Neural cell (in vitro differentiated cells): Measurements from ENCODE around the gene CCNA2. TPM values are rescaled to one million over a fixed set of nuclear protein-coding genes. Genes with fewer than 3 reads are reported as not detected.

ENCODE experiments used
- H2AFZ ChIP-seq: fragments of 200-600, 300-800 bp; sonication (generic), shearing (Covaris generic); 2 replicates; pipeline ENCODE4 v1.6.0; 2014; ENCODE audit warnings: low read depth, mild to moderate bottlenecking, antibody characterized with exemption, low read length, moderate library complexity
- H3F3A ChIP-seq: fragments of 200-600 bp; shearing (Covaris generic); 2 replicates; pipeline ENCODE4 v1.6.1; 2016; ENCODE audit warnings: mild to moderate bottlenecking, moderate library complexity, mixed read lengths, antibody characterized with exemption, low read length; ENCODE audit not compliant: insufficient read depth, poor library complexity, severe bottlenecking
- H3K27ac ChIP-seq: fragments of 200-600, 300-800 bp; sonication (generic), shearing (Covaris generic); 2 replicates; pipeline ENCODE4 v1.5.1; 2014; ENCODE audit warnings: mild to moderate bottlenecking, low read length, moderate library complexity
- H3K27me3 ChIP-seq: fragments of 300-800, 200-600 bp; sonication (generic), shearing (Covaris generic); 2 replicates; pipeline ENCODE4 v1.6.0; 2014; ENCODE audit warnings: mild to moderate bottlenecking, low read depth, low read length, moderate library complexity; ENCODE audit not compliant: insufficient read depth
- H3K36me3 ChIP-seq: fragments of 300-800, 200-600 bp; sonication (generic), shearing (Covaris generic); 2 replicates; pipeline ENCODE4 v1.5.1; 2014; ENCODE audit warnings: mild to moderate bottlenecking, antibody characterized with exemption, low read length, moderate library complexity; ENCODE audit not compliant: insufficient read depth
- H3K4me2 ChIP-seq: fragments of 300-800, 200-600 bp; sonication (generic), shearing (Covaris generic); 2 replicates; pipeline ENCODE4 v1.6.0; 2014; ENCODE audit warnings: mild to moderate bottlenecking, low read length
- H3K4me3 ChIP-seq: fragments of 300-800, 200-600 bp; sonication (generic), shearing (Covaris generic); 2 replicates; pipeline ENCODE4 v1.5.1; 2014; ENCODE audit warnings: mild to moderate bottlenecking, low read length, moderate library complexity
- H3K79me2 ChIP-seq: fragments of 200-600 bp; shearing (Covaris generic); replicated peaks from 2 replicates; pipeline ENCODE4 v1.6.0; 2014; ENCODE audit warnings: mild to moderate bottlenecking, low read length, moderate library complexity; ENCODE audit not compliant: insufficient read depth
- H3K9ac ChIP-seq: fragments of 300-800, 200-600 bp; sonication (generic), shearing (Covaris generic); 2 replicates; pipeline ENCODE4 v1.6.1; 2016; ENCODE audit warnings: mild to moderate bottlenecking, low read length, mixed read lengths
- H3K9me2 ChIP-seq: fragments of 200-600 bp; shearing (Covaris generic); 2 replicates; pipeline ENCODE4 v1.6.1; 2016; ENCODE audit warnings: mild to moderate bottlenecking, low read length, mixed read lengths; ENCODE audit not compliant: insufficient read depth
- H3K9me3 ChIP-seq: fragments of 200-600, 300-800 bp; sonication (generic), shearing (Covaris generic); 2 replicates; pipeline ENCODE4 v1.6.1; 2016; ENCODE audit warnings: mild to moderate bottlenecking, mixed run types, low read length, moderate library complexity, mixed read lengths
- H4K20me1 ChIP-seq: fragments of 200-600 bp; shearing (Covaris generic); 2 replicates; pipeline ENCODE4 v1.6.1; 2016; ENCODE audit warnings: mild to moderate bottlenecking, mixed run types; ENCODE audit not compliant: insufficient read depth
- CTCF ChIP-seq: fragments of 450-650 bp; IDR thresholded peaks from 2 replicates; pipeline ENCODE4 v1.5.1; 2014; ENCODE audit warnings: antibody characterized with exemption, mild to moderate bottlenecking, moderate library complexity; ENCODE audit not compliant: poor library complexity, severe bottlenecking
- EP300 ChIP-seq: fragments of 450-650 bp; conservative IDR thresholded peaks from 2 replicates; pipeline ENCODE4 v1.6.1; 2014; ENCODE audit warnings: antibody characterized with exemption, mild to moderate bottlenecking, moderate library complexity; ENCODE audit not compliant: poor library complexity, severe bottlenecking
- EZH2 ChIP-seq: fragments of 200-600, 300-800 bp; shearing (Covaris generic), sonication (generic); IDR thresholded peaks from 2 replicates; pipeline ENCODE4 v1.6.1; 2014; ENCODE audit warnings: antibody characterized with exemption, low read length, borderline replicate concordance, mild to moderate bottlenecking; ENCODE audit not compliant: insufficient read depth, poor library complexity, severe bottlenecking
- MXI1 ChIP-seq: fragments of 450-650 bp; conservative IDR thresholded peaks from 2 replicates; pipeline ENCODE4 v1.6.1; 2014; ENCODE audit warnings: antibody characterized with exemption, mild to moderate bottlenecking; ENCODE audit not compliant: poor library complexity, severe bottlenecking
- POLR2AphosphoS5 ChIP-seq: IDR thresholded peaks from 2 replicates; pipeline ENCODE4 v1.6.1; 2012
- RAD21 ChIP-seq: fragments of 450-650 bp; conservative IDR thresholded peaks from 2 replicates; pipeline ENCODE4 v1.6.1; 2014; ENCODE audit warnings: antibody characterized with exemption, mild to moderate bottlenecking, moderate library complexity
- REST ChIP-seq: IDR thresholded peaks from 2 replicates; pipeline ENCODE4 v1.6.1; 2012; ENCODE audit warnings: borderline replicate concordance
- SMC3 ChIP-seq: fragments of 450-650 bp; conservative IDR thresholded peaks from 2 replicates; pipeline ENCODE4 v1.6.1; 2014; ENCODE audit warnings: antibody characterized with exemption, mild to moderate bottlenecking, moderate library complexity; ENCODE audit not compliant: poor library complexity
- TAF1 ChIP-seq: IDR thresholded peaks from 2 replicates; pipeline ENCODE4 v1.6.1; 2012; ENCODE audit warnings: low read depth
- polyA plus RNA-seq: library from polyadenylated mRNA; depleted of rRNA; stranded (reverse); fragments of >200 nt; gene quantifications from 2 replicates; pipeline ENCODE4 v1.2.3, GENCODE V29; 2014

The CCNA2 gene
- polyA plus RNA-seq, 1 donor from 2014 or later: 7.5 TPM

- no peaks in the 10 kb centered on the region for H3K27me3 ChIP-seq
- no peaks in the 10 kb centered on the region for H3K79me2 ChIP-seq
- no peak overlapping the region for H3K4me2 ChIP-seq
- no peak overlapping the region for H3K9ac ChIP-seq
- no peak for TF ChIP-seq EZH2
- no peak for TF ChIP-seq MXI1
- TF ChIP-seq POLR2AphosphoS5: no peak
- no peak for TF ChIP-seq SMC3
- no peak for TF ChIP-seq CTCF
- TF ChIP-seq REST: no peak
- no peak for TF ChIP-seq TAF1
- no peak for TF ChIP-seq RAD21
- TF ChIP-seq EP300: no peak
- H3K36me3 ChIP-seq: no peaks in the 10 kb centered on the region
- no peaks in the 10 kb centered on the region for H3K9me3 ChIP-seq
- H3K4me3 ChIP-seq: no peak overlapping the region
- no peak overlapping the region for H2AFZ ChIP-seq
- H3K9me2 ChIP-seq: no peaks in the 10 kb centered on the region
- H4K20me1 ChIP-seq: no peaks in the 10 kb centered on the region
- no peak overlapping the region for H3K27ac ChIP-seq
- H3F3A ChIP-seq: no peaks in the 10 kb centered on the region
Observed at GRCh38 chr4:121814756-121815155, 8.9 kb downstream of the CCNA2 start.

- H3K9ac ChIP-seq: no peak overlapping the region
- TF ChIP-seq MXI1 (no peak), TAF1 (no peak), POLR2AphosphoS5 (no peak), SMC3 (no peak), EZH2 (no peak), RAD21 (no peak), CTCF (no peak), REST (no peak), EP300 (no peak)
- H4K20me1 ChIP-seq: no peaks in the 10 kb centered on the region
- no peaks in the 10 kb centered on the region for H3F3A ChIP-seq
- H3K27me3 ChIP-seq: no peaks in the 10 kb centered on the region
- no peak overlapping the region for H3K4me3 ChIP-seq
- no peak overlapping the region for H2AFZ ChIP-seq
- no peak overlapping the region for H3K4me2 ChIP-seq
- H3K9me2 ChIP-seq: no peaks in the 10 kb centered on the region
- no peak overlapping the region for H3K27ac ChIP-seq
- H3K36me3 ChIP-seq: no peaks in the 10 kb centered on the region
- H3K79me2 ChIP-seq: no peaks in the 10 kb centered on the region
- H3K9me3 ChIP-seq: no peaks in the 10 kb centered on the region
Observed at GRCh38 chr4:121811122-121811521, 12.6 kb downstream of the CCNA2 start.
